ENCODE data around the gene CEP104.

DNA sequence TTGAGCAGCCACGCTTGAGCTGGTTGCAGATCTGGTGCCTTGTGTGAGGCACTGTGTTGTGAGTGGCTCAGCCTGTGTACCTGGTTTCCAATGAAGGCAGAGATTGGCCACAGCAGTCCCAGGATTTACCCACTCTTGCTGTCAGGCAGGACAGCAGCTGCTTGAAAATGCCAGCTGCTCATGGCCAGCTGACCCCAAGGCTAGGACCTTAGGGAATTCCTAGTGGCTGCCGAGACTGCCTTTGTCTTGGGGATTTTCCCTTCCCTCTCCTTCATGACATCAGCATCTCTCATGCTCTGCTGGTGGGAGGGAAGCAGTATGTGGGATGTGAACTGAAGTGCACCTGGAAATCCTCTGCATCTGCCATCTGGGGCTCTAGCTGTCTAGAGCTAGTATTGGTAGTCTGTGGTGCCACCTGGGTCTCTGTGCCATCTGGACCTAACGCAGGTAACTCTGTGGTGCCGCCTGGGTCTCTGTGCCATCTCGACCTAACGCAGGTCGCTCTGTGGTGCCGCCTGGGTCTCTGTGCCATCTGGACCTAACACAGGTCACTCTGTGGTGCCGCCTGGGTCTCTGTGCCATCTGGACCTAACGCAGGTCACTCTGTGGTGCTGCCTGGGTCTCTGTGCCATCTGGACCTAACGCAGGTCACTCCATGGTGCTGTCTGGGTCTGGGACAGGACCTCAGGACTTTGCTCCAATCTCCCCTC lies 56.9 kb downstream of the CEP104 start:
- TF ChIP-seq, protein P1, sequence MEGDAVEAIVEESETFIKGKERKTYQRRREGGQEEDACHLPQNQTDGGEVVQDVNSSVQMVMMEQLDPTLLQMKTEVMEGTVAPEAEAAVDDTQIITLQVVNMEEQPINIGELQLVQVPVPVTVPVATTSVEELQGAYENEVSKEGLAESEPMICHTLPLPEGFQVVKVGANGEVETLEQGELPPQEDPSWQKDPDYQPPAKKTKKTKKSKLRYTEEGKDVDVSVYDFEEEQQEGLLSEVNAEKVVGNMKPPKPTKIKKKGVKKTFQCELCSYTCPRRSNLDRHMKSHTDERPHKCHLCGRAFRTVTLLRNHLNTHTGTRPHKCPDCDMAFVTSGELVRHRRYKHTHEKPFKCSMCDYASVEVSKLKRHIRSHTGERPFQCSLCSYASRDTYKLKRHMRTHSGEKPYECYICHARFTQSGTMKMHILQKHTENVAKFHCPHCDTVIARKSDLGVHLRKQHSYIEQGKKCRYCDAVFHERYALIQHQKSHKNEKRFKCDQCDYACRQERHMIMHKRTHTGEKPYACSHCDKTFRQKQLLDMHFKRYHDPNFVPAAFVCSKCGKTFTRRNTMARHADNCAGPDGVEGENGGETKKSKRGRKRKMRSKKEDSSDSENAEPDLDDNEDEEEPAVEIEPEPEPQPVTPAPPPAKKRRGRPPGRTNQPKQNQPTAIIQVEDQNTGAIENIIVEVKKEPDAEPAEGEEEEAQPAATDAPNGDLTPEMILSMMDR (IDR thresholded peaks at IDR 0.05), result no peak
- no peak for TF ChIP-seq EZH2 (IDR thresholded peaks at IDR 0.05; ENCODE audit: borderline replicate concordance, insufficient read depth, low read depth, low read length, poor library complexity, severe bottlenecking)
